PC-3 (cell line): ENCODE results near the gene MTG1. TPM values are rescaled to one million over a fixed set of nuclear protein-coding genes. Genes with fewer than 3 reads are reported as not detected.

Source experiments
- ATAC-seq: fragments of 200-7000 bp; cut with Tn5 transposase; 2 replicates; pipeline ENCODE4 v1.9.1; 2020; ENCODE audit warnings: mild to moderate bottlenecking, moderate library complexity
- BruUV-seq: library from RNA; stranded (reverse); fragments of 400-500 nt; replicated peaks from 2 replicates; lab custom pipeline; 2021; lab: Mats Ljungman, UMichigan
- CTCF ChIA-PET: fragments of 300-600 bp; sonication (Branson Sonifier 250); formaldehyde crosslinking; loops from one replicate; lab custom pipeline; 2022; ENCODE audit warnings: antibody characterized with exemption; lab: Charles Lee
- POLR2A ChIA-PET: fragments of 300-600 bp; sonication (Branson Sonifier 250); formaldehyde crosslinking; loops from one replicate; lab custom pipeline; 2022; ENCODE audit warnings: antibody characterized with exemption; ENCODE audit not compliant: unreplicated experiment; lab: Charles Lee
- DNase-seq: peaks from one replicate; pipeline ENCODE4 v3.0.0-alpha.2; 2015
- H2AFZ ChIP-seq: fragments of 300-600 bp; sonication (generic); 2 replicates; pipeline ENCODE4 v1.6.0; 2016; ENCODE audit warnings: antibody characterized with exemption, low read length
- H3F3A ChIP-seq: fragments of 300-600 bp; sonication (generic); one replicate; pipeline ENCODE4 v1.6.0; 2017; ENCODE audit warnings: antibody characterized with exemption, low read length, control low read depth, mild to moderate bottlenecking; ENCODE audit not compliant: unreplicated experiment
- H3K27ac ChIP-seq: fragments of 300-600 bp; sonication (generic); 2 replicates; pipeline ENCODE4 v1.5.1; 2016; ENCODE audit warnings: mild to moderate bottlenecking, low read length
- H3K27me3 ChIP-seq: fragments of 300-600 bp; sonication (generic); 2 replicates; pipeline ENCODE4 v1.6.1; 2016; ENCODE audit warnings: low read length, mixed read lengths
- H3K36me3 ChIP-seq: fragments of 300-600 bp; sonication (generic); 2 replicates; pipeline ENCODE4 v1.6.1; 2016; ENCODE audit warnings: low read depth, mixed run types, low read length, mixed read lengths
- H3K4me1 ChIP-seq: fragments of 300-600 bp; sonication (generic); 2 replicates; pipeline ENCODE4 v1.5.1; 2016; ENCODE audit warnings: low read length; ENCODE audit not compliant: insufficient read depth
- H3K4me2 ChIP-seq: fragments of 300-600 bp; sonication (generic); 2 replicates; pipeline ENCODE4 v1.6.0; 2016; ENCODE audit warnings: low read length
- H3K4me3 ChIP-seq: fragments of 300-600 bp; sonication (generic); 2 replicates; pipeline ENCODE4 v1.5.1; 2016; ENCODE audit warnings: mild to moderate bottlenecking, low read length, mixed read lengths
- H3K79me2 ChIP-seq: fragments of 300-600 bp; sonication (generic); 2 replicates; pipeline ENCODE4 v1.6.1; 2017; ENCODE audit warnings: low read length, mixed read lengths
- H3K9ac ChIP-seq: fragments of 300-600 bp; sonication (generic); 2 replicates; pipeline ENCODE4 v1.6.0; 2016; ENCODE audit warnings: mild to moderate bottlenecking, low read length
- H3K9me2 ChIP-seq: fragments of 300-600 bp; sonication (generic); replicated peaks from 2 replicates; pipeline ENCODE4 v1.6.1; 2016; ENCODE audit warnings: mixed run types, low read length, mixed read lengths
- H3K9me3 ChIP-seq: fragments of 300-600 bp; sonication (generic); 2 replicates; pipeline ENCODE4 v1.6.1; 2016; ENCODE audit warnings: low read length, mixed read lengths
- H4K20me1 ChIP-seq: fragments of 300-600 bp; sonication (generic); 2 replicates; pipeline ENCODE4 v1.6.1; 2016; ENCODE audit warnings: low read length, mixed read lengths
- CTCF ChIP-seq: fragments of 300-600 bp; sonication (generic); conservative IDR thresholded peaks from 2 replicates; pipeline ENCODE4 v1.5.1; 2017; ENCODE audit warnings: antibody characterized with exemption, low read depth, mild to moderate bottlenecking, low read length
- EZH2 ChIP-seq: fragments of 300-600 bp; sonication (generic); IDR thresholded peaks from one replicate; pipeline ENCODE4 v1.6.1; 2017; ENCODE audit warnings: antibody characterized with exemption, mild to moderate bottlenecking, low read length; ENCODE audit not compliant: unreplicated experiment
- EZH2phosphoT487 ChIP-seq: fragments of 300-600 bp; sonication (generic); IDR thresholded peaks from 2 replicates; pipeline ENCODE4 v1.6.1; 2018; ENCODE audit warnings: mild to moderate bottlenecking, antibody characterized with exemption, low read length, borderline replicate concordance
- intact Hi-C: fragments of 100-400 bp; cut with micrococcal nuclease; formaldehyde crosslinking; loops from 2 replicates; pipeline ENCODE4 v1.9.0; 2023
- total RNA-seq: library from RNA; depleted of rRNA; stranded (reverse); fragments of >200 nt; gene quantifications from 2 replicates; pipeline ENCODE4 v1.2.3, GENCODE V29; 2014

MTG1 gene
- total RNA-seq, 1 experiment from 2014 or later: 39.4 TPM

- CTCF ChIA-PET: no interaction called here
Measured at GRCh38 chr10:133356549-133357284, 37.2 kb upstream of the MTG1 start.

GRCh38 chr10:133357285-133358161 lies 36.4 kb upstream of the MTG1 start, which contains the start of gene FUOM:
FUOM (minus strand) TSS chr10:133358019; CDS start chr10:133358007, 12 bp downstream.
- peak within 1 kb of the TSS; percentile 78 for H2AFZ ChIP-seq
- H3K4me2 ChIP-seq: peak within 1 kb of the TSS; percentile 93
- H3K27me3 ChIP-seq: no peaks in the 10 kb centered on the region
- CTCF ChIA-PET: no interaction called here
- H3K4me1 ChIP-seq: 0 out of 2 replicates have a peak, but pooled peaks cover 4% of the 10 kb centered on the region
- POLR2A ChIA-PET: no interaction called here
- intact Hi-C loops: no loop called here
- peak within 1 kb of the TSS; percentile 65 for H3K4me3 ChIP-seq
- peak; percentile 61 for ATAC-seq
- H3K36me3 ChIP-seq: no peaks in the 10 kb centered on the region
- H3K27ac ChIP-seq: no peak within 1 kb of the TSS
- no peaks in the 10 kb centered on the region for H3F3A ChIP-seq
- no peaks in the 10 kb centered on the region for H4K20me1 ChIP-seq
- peak within 1 kb of the TSS; percentile 69 for H3K9ac ChIP-seq
- no peaks in the 10 kb centered on the region for H3K9me3 ChIP-seq
- H3K79me2 ChIP-seq: no peaks in the 10 kb centered on the region
- H3K9me2 ChIP-seq: no peaks in the 10 kb centered on the region
- TF ChIP-seq CTCF (no peak), EZH2 (no peak), EZH2phosphoT487 (no peak)
- no TSS peak for BruUV-seq
- DNase-seq: peak; percentile 37

More at GRCh38 chr10:133356549-133357284, 37.2 kb upstream of the MTG1 start:
- no peak for TF ChIP-seq EZH2
- no peak for TF ChIP-seq EZH2phosphoT487
- no peak for TF ChIP-seq CTCF
- peak overlapping the region; percentile 69 for H3K9ac ChIP-seq
- no peaks in the 10 kb centered on the region for H3K9me2 ChIP-seq
- H4K20me1 ChIP-seq: no peaks in the 10 kb centered on the region
- H3F3A ChIP-seq: no peaks in the 10 kb centered on the region
- H3K9me3 ChIP-seq: no peaks in the 10 kb centered on the region
- no peaks in the 10 kb centered on the region for H3K36me3 ChIP-seq
- BruUV-seq: TSS peak; percentile 23
- no peak for DNase-seq
- POLR2A ChIA-PET: no interaction called here
- intact Hi-C loops: no loop called here
- ATAC-seq: peak; percentile 41
- H3K4me1 ChIP-seq: 0 out of 2 replicates have a peak, but pooled peaks cover 4% of the 10 kb centered on the region
- H3K27me3 ChIP-seq: no peaks in the 10 kb centered on the region
- H3K4me2 ChIP-seq: peak overlapping the region; percentile 93
- no peak overlapping the region for H3K27ac ChIP-seq
- peak overlapping the region; percentile 78 for H2AFZ ChIP-seq
- peak overlapping the region; percentile 65 for H3K4me3 ChIP-seq
- no peaks in the 10 kb centered on the region for H3K79me2 ChIP-seq
